Upper lobe of right lung (tissue), 1 donor: ENCODE results near the gene RASGRF2. TPM values are rescaled to one million over a fixed set of nuclear protein-coding genes. Genes with fewer than 3 reads are reported as not detected.

ENCODE experiments used
- ATAC-seq: fragments of 200-7000 bp; cut with Tn5 transposase; one replicate; pipeline ENCODE4 v1.9.1; 2020; ENCODE audit warnings: mild to moderate bottlenecking, moderate library complexity
- DNase-seq: peaks from one replicate; pipeline ENCODE4 v3.0.0-alpha.2; 2020
- H3K27ac ChIP-seq: fragments of 200-600 bp; one replicate; pipeline ENCODE4 v1.8.0; 2022
- H3K27me3 ChIP-seq: fragments of 200-600 bp; one replicate; pipeline ENCODE4 v1.8.0; 2022; ENCODE audit warnings: mild to moderate bottlenecking
- H3K36me3 ChIP-seq: fragments of 200-600 bp; one replicate; pipeline ENCODE4 v1.8.0; 2022
- H3K4me1 ChIP-seq: fragments of 200-600 bp; one replicate; pipeline ENCODE4 v1.8.0; 2022
- H3K4me3 ChIP-seq: fragments of 200-600 bp; one replicate; pipeline ENCODE4 v1.8.0; 2022; ENCODE audit warnings: mild to moderate bottlenecking
- H3K9me3 ChIP-seq: fragments of 200-600 bp; one replicate; pipeline ENCODE4 v1.8.0; 2022
- CTCF ChIP-seq: fragments of 200-600 bp; IDR thresholded peaks from one replicate; pipeline ENCODE4 v1.8.0; 2022; ENCODE audit warnings: antibody characterized with exemption
- intact Hi-C: fragments of 100-400 bp; cut with DNase I; formaldehyde crosslinking; loops from one replicate; pipeline ENCODE4 v1.11.0; 2022
- total RNA-seq: library from RNA; stranded (reverse); fragmentation: NEBNext Ultra II Directional; extraction: Animal tissue kit (Norgen Biotek cat#: 25700); gene quantifications from one replicate; pipeline ENCODE4 v1.2.1, GENCODE V29; 2021
- donor health status: DM: no; HTN: yes; CAD: no; lungs with severe emphysema.

Gene RASGRF2
- total RNA-seq, 1 donor from 2014 or later, result 5.4 TPM

- H3K27ac ChIP-seq, result no peak overlapping the region
- DNase-seq (no peak), ATAC-seq (no peak)
- H3K4me3 ChIP-seq, result no peak overlapping the region
- no peaks in the 10 kb centered on the region for H3K36me3 ChIP-seq
- no peaks in the 10 kb centered on the region for H3K9me3 ChIP-seq
- TF ChIP-seq CTCF, result no peak
- H3K4me1 ChIP-seq, result no peaks in the 10 kb centered on the region
- intact Hi-C loops, result no loop called here
- no peaks in the 10 kb centered on the region for H3K27me3 ChIP-seq
These were observed 98.0 kb downstream of the RASGRF2 start for GRCh38 chr5:81058121-81058520.

GRCh38 chr5:81065492-81065891 is 105.3 kb downstream of the RASGRF2 start:
- intact Hi-C loops, result no loop called here
- no peak for TF ChIP-seq CTCF

GRCh38 chr5:81066102-81066501 is 105.9 kb downstream of the RASGRF2 start:
- intact Hi-C loops, result no loop called here
- no peak for ATAC-seq

More at GRCh38 chr5:81065492-81065891, 105.3 kb downstream of the RASGRF2 start:
- H3K36me3 ChIP-seq, result no peaks in the 10 kb centered on the region
- no peak for DNase-seq
- no peaks in the 10 kb centered on the region for H3K4me1 ChIP-seq
- H3K9me3 ChIP-seq, result no peaks in the 10 kb centered on the region
- no peak for ATAC-seq
- no peak overlapping the region for H3K4me3 ChIP-seq
- no peak overlapping the region for H3K27ac ChIP-seq
- no peaks in the 10 kb centered on the region for H3K27me3 ChIP-seq

GRCh38 chr5:81067406-81067805 is 107.2 kb downstream of the RASGRF2 start:
- H3K9me3 ChIP-seq, result no peaks in the 10 kb centered on the region
- no peaks in the 10 kb centered on the region for H3K4me1 ChIP-seq
- no peaks in the 10 kb centered on the region for H3K36me3 ChIP-seq
- no peak for TF ChIP-seq CTCF
- no peaks in the 10 kb centered on the region for H3K27me3 ChIP-seq
- no peak for ATAC-seq
- H3K27ac ChIP-seq, result no peak overlapping the region
- no peak overlapping the region for H3K4me3 ChIP-seq
- no peak for DNase-seq
- intact Hi-C loops, result no loop called here

More at GRCh38 chr5:81066102-81066501, 105.9 kb downstream of the RASGRF2 start:
- Histone ChIP-seq H3K36me3 (no peaks in the 10 kb centered on the region), H3K4me1 (no peaks in the 10 kb centered on the region), H3K27me3 (no peaks in the 10 kb centered on the region), H3K4me3 (no peak overlapping the region), H3K27ac (no peak overlapping the region), H3K9me3 (no peaks in the 10 kb centered on the region)
- no peak for DNase-seq
- no peak for TF ChIP-seq CTCF

- Histone ChIP-seq H3K36me3 (no peaks in the 10 kb centered on the region), H3K27me3 (no peaks in the 10 kb centered on the region), H3K4me3 (no peak overlapping the region), H3K27ac (no peak overlapping the region), H3K4me1 (no peaks in the 10 kb centered on the region), H3K9me3 (no peaks in the 10 kb centered on the region)
- ATAC-seq (no peak), DNase-seq (no peak)
- intact Hi-C loops, result no loop called here
- TF ChIP-seq CTCF, result no peak
These were observed 107.9 kb downstream of the RASGRF2 start for GRCh38 chr5:81068063-81068462.

- no peaks in the 10 kb centered on the region for H3K36me3 ChIP-seq
- H3K4me3 ChIP-seq, result no peak overlapping the region
- no peak overlapping the region for H3K27ac ChIP-seq
- no peaks in the 10 kb centered on the region for H3K9me3 ChIP-seq
- DNase-seq (no peak), ATAC-seq (no peak)
- no peak for TF ChIP-seq CTCF
- no peaks in the 10 kb centered on the region for H3K27me3 ChIP-seq
- no peaks in the 10 kb centered on the region for H3K4me1 ChIP-seq
- intact Hi-C loops, result no loop called here
These were observed 108.5 kb downstream of the RASGRF2 start for GRCh38 chr5:81068635-81069034.
